Frontal cortex (tissue), 4 donors: ENCODE measurements around the gene TMEM87B. TPM values are rescaled to one million over a fixed set of nuclear protein-coding genes. Genes with fewer than 3 reads are reported as not detected.
"Not testable (repeated sequence)": the region's sequence is repeated elsewhere in the genome, so short reads cannot be mapped to it uniquely, and the experiment has no call there.

Experiments used
- DNase-seq, 2 donors: peaks; one replicate each; pipeline ENCODE4 v3.0.0; 2012; ENCODE audit warnings: low spot score in 2 of 2
- FAIRE-seq: peaks from 2 replicates; lab custom pipeline; 2012; peaks lifted over from hg19 to GRCh38; lab: Jason Lieb, UNC
- total RNA-seq: library from RNA; depleted of rRNA; stranded (reverse); fragments of >200 nt; gene quantifications from one replicate; pipeline ENCODE4 v1.2.3, GENCODE V29; 2014
- donor health status: control.
- donor health status: control.
- donor health status: control.

TMEM87B gene
- total RNA-seq, 1 donor from 2014 or later = 12.6 TPM

DNA sequence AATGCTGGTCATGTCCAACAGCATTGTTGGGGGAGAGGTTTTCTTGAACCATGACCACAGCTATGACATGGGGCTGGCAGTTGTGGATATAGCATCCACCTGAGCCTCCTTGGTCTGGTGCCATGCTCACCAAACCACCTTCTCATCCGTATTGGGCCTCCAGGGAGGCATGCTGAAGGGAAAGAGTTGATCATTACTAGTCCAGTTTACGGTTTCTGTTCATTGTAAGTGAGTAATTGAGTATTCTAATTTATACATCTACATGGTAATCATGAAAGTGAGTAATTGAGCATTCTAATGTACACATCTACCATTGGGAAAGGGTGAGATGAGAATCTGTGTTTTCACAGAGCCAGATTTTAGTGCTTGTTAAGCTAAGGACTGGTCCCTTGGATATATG, 6.8 kb downstream of the TMEM87B start:
- DNase-seq (no peak), FAIRE-seq (no peak)

DNA sequence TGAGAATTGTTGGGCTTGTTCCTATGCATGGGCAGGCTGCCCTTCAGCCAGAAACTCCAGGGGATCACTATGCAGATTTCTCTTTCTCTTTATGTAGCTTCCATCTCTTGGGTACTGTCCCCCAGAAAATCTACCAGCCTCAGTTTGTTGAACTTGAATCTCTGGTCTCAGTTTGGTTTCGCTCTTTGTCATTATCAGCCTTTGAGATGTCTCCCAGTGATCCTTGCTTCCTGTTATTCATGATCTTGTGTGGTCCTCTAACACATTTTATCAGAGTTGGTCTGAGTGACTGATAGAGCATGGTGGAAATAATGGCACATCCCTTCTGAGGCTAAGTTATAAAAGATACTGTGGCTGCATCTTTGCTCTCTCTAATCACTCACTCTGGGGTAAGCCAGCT, 7.8 kb downstream of the TMEM87B start:
- DNase-seq = no peak
- FAIRE-seq = no peak

DNA sequence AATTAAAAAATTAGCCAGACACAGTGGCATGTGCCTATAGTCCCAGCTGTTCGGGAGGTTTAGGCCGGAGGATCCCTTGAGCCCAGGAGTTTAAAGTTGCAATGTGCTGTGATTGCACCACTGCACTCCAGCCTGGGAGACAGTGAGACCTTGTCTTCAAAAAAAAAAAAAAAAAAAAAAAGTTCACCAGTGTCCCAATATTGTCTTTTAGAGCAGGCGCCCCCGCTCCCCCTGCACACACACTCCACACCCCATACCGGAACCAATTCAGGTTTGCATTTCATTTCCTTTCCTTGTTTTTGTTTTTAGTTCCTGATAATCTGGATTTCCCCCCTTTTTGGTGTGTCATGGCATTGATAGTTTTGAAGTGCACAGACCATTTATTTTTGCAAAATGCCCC, 10.4 kb downstream of the TMEM87B start:
- DNase-seq (no peak), FAIRE-seq (no peak)

DNA sequence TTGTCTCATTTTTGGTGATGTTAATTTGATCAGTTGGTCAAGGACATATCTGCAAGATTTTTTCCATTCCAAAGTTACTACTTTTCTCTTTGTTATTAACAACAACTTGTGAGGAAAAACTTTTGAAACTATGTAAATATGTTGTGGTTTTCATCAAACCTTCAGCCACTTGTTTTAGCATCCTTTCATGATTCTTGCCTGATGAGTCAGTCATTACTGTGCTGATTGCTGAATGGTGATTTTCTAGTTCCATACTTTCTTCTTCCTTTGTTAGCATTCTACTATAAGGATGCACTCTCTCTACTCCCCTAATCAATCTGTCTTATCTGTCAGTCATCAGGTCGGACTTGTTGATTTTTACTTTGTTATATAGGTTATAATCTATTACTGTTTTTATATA, 10.9 kb downstream of the TMEM87B start:
- FAIRE-seq (no peak), DNase-seq (no peak)

DNA sequence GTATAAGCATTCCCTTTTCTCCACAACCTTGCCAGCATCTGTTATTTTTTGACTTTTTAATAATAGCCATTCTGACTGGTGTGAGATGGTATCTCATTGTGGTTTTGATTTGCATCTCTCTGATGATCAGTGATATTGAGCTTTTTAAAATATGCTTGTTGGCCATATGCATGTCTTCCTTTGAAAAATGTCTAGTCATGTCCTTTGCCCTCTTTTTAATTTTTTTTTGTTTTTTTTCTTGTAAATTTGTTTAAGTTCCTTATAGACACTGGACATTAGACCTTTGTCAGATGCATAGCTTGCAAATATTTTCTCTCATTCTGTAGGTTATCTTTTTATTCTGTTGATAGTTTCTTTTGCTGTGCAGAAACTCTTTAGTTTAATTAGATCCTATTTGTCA, 14.7 kb downstream of the TMEM87B start:
- not testable (repeated sequence) for DNase-seq, FAIRE-seq

DNA sequence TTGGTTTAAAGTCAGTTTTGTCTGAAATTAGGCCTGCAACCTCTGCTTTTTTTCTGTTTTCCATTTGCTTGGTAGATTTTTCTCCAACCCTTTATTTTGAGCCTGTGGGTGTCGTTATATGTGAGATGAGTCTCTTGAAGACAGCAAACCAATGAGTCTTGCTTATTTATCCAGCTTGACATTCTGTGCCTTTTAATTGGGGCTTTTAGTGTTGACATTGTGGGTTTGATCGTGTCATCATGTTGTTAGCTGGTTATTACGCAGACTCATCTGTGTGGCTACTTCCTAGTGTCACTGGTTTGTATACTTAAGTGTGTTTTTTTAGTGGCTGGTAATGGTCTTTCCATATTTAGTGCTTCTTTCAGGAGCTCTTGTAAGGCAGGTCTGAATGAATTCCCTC, 18.8 kb downstream of the TMEM87B start:
- FAIRE-seq = no peak
- DNase-seq = no peak

DNA sequence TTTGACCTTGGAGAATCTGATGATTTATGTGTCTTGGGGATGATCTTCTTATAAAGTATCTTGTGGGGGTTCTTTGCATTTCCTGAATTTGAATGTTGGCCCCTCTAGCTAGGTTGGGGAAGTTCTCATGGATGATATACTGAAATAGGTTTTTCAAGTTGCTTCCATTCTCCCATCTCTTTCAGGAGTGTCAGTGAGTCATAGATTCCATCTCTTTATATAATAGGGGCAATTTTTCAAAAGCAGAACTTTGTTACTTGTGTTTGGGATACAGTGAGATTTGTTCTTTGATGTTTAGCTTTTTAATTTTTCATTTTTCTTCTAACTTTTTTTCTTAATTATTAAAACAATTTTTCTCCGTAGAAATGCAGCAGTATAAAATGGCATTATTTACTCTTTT, 19.4 kb downstream of the TMEM87B start:
- no peak for DNase-seq
- no peak for FAIRE-seq

DNA sequence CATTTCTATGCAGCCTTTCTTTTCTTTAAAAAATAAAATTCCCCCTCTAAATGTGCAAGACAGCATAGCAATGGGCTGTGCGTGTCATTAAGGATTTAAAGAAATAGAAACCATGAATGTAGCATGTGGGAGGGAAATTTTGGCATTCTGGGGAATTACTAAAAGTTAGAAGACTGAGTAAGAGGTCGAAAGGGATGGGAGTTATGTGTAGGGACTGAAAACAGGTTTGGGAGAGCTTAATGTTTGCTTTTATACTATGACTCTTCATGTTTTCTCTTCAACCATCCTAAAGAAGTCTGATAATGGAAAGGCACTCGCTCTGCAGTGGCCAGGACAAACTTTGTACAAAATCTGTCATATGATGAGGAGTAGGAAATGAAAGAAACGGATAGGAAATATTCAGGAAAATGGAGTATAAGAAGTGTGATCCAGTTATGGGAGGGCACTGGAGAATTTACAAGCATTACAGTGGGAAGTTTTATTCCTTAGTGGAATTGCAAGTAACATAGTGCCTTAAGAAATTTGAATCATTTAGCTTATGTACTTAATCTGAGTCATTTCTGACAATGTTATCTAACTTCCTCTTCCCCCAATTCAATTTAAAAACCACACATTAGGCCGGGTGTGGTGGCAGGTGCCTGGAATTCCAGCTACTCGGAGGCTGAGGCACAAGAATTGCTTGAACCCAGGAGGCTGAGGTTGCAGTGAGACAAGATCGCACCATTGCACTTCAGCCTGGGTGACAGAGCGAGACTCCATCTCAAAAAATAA, 20.6 kb downstream of the TMEM87B start:
- FAIRE-seq = no peak
- DNase-seq = no peak

DNA sequence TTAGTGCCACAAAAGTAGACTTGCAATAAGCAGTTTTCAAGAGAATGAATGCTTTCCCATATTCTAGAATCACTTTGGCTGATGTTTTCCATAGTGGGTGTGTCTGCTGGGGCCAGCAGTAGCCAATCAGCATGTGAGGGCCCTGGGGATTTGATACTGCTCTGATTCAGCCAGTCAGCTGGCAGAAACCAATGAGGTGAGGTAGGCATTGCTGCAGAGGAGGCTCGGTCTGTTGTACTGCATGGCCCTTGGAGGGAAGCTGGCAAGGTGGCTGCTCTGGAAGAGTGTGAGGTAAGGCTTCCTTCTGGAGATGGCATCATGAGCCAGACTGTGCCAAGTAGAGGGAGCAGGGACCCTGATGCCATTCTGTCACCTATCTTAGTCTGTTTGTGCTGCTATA, 22.7 kb downstream of the TMEM87B start:
- FAIRE-seq = no peak
- no peak for DNase-seq

DNA sequence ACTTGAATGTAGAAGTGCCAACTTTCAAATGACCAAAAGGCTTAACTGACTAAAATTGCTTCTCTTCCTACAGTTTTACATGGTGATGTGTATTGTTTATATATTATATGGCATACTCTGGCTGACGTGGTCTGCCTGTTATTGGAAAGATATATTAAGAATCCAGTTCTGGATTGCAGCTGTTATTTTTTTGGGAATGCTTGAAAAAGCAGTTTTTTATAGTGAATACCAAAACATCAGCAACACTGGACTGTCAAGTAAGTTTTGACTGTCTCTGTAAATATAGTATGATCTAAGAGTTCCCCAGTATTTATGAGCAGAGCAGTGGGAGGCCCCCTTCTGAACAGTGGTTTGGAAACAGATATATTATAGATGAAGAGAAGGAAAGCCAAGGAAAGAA, 26.2 kb downstream of the TMEM87B start:
- FAIRE-seq (no peak), DNase-seq (no peak)

DNA sequence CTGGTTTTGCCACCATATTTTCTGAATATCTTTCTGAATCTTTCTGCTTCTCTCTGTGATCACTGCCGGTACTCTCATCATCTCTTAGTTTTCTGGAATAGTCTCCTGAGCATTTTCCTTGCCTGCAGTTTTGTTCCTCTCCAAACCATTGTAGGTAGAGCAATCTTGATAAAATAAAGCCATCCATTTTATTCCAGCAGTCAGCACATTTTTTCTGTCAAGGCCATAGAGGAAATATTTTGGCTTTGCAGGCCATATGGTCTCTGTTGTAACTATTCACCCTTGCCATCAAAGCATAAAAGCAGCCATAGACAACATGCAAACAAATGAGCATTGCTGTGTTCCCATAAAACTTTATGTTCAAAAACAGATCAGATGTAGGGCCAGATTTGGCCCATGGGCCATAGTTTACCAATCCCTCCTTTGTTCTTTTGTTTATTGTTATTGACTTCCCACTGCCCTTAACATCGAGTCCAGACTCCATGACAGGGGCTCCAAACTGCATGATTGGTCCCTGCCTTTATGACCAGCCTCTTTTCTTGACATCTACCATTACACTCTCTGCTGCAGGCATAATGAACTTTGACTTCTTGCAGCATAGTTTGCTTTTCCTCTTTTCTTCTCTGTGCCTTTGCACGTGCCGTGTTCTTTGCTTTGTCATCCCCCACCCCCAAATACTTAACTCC, 29.8 kb downstream of the TMEM87B start:
- FAIRE-seq (no peak), DNase-seq (no peak)

DNA sequence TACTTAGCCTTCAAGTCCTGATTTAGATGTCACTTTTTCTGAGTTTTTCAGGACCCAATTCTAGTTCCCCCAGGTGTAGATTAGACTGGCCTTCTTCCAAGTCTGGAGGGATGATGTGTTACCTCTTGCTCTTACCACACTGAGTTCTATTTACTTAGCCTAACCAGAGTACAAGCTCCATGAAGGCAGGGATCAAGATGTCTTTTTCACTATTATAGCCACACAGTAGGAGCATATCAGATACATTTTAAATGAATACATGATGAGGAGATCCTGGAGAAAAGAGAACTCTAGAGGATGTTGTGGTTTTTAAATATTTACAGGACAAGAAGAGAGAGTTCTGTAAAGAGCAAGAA, 30.3 kb downstream of the TMEM87B start:
- FAIRE-seq = no peak
- DNase-seq = no peak

DNA sequence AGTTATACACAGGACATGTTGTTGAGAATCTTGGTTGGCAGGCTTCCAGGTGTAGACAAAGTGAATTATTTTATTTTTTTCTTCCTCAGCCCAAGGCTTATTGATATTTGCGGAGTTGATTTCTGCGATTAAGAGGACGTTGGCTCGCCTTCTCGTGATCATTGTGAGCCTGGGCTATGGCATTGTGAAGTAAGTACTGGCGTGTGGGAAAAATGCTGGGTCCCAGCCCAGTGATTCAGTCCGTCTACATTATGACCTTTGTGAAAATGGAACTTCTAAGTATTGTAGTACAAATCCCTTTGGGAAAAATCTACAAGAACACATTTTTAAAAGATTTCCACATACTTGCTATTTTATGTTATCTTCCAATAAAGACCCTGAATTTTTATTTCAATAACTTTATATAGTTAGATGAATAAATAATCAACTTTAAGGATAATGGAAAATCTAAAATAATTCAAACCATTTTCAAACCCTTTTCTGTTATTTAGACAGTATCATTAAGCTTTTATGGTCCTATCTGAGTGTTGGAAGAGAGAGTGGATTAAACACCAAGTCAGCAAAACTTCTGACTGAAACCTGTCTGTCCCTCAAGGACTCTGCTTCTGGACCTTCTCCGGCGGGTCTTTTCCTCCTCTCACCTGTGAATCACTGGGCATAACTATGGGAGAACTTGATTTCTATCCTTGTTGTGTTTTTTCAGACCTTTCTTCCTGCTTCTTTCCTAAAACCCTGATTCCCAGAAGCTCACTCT, 31.0 kb downstream of the TMEM87B start:
- FAIRE-seq (peak; percentile 19), DNase-seq (no peak)

DNA sequence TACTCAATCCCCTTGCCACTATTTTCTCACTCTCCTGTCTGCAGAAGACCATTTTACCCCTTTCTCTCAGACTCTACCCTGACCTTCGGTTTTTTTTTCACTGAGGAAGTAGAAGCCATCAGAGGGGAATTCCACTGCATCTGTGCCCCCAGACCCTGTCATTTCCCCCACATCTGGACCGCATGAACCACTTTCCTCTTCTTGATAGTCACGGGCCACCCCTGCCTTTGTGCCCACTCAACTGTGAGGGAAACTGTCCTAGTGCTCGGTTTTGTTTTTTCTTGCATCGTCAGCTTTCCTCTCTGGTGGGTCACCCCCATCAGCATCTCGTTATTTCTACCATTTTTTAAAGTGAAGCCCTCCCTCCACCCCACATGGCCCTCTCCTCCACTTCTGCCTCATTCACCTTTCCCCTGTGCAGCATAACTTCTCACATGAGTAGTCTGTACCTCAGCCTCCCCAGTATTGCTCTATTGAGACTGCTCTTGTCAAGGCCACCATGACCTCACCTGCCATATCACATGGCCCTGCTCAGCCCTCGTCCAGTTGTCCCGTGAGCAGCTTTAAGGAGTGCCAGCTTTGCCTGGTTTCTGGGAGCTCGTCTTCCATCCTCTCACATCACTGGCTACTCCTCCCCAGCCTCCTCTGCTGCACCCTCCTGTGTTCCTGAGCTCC, 32.4 kb downstream of the TMEM87B start:
- DNase-seq (no peak), FAIRE-seq (no peak)

DNA sequence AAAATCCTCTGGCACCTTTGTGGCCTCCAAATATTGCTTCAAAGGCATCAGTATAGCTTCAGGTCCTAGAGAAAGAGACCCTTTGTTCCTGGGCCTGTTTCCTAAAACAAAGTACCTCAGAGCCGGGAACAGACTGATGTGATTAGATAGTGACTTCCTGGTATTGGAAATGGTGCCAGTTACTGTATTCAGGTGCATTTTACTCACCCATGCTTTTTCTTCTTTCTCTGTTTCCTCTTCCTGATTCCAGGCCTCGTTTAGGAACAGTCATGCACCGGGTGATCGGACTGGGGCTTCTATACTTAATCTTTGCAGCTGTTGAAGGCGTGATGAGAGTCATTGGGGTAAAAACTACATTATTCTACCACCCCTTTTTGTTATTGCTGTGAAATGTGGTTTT, 34.3 kb downstream of the TMEM87B start:
- FAIRE-seq = no peak

DNA sequence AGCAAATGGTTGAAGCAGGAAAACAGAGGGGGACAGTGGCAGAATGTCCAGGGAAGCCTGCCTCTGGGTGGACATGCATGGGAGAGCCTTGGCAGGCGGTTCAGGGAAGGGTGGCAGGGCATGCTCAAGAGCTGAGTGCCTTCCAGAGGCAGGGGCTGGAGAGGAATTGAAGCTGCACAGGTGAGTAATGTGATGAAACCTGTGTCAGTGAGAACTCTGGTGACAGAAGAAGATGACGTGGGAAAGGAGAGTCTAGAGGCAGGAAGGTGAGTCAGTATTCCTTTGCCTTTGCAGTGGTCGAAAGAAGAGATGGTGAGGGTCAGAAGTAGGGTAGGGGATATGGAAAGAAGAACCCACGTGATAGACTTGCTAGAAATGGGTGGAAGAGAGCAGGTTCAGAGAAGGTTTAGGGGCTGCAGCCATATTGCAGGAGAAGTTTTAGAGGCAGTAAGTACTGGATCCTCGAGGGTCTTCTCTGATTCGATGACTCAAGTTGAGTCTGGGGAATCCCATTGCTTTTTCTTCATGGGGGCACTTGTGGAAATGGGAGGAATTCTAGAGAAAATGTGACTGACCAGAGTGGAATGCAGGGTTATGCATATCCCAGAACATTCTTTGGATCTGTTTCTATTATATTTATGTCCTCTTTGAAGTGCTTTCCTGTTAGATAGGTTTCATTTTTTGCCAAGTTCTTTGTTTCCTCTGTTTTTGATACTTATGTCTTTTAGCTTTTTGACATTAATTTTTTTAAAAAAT, 37.4 kb downstream of the TMEM87B start:
- no peak for DNase-seq
- no peak for FAIRE-seq

More for the DNA sequence above, 34.3 kb downstream of the TMEM87B start:
- no peak for DNase-seq

DNA sequence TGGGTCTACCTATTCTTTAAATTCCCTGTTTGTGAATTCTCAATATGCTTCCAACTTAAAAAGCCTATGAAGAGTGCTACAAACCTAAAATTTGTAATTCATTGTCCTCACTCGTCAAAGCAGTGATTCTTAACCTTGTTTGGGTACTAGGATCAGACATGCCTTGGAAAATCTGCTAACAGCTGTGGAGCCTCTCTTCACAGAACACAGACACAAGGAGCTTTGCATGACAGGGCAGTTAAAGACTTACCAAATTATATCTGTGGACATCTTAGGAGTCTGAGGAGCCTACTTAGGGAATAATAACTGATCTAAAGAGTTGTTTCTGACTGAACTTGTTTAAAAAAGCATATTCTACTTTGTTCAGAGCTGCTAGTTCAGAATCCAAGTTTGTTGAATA, 38.1 kb downstream of the TMEM87B start:
- DNase-seq (no peak), FAIRE-seq (no peak)

DNA sequence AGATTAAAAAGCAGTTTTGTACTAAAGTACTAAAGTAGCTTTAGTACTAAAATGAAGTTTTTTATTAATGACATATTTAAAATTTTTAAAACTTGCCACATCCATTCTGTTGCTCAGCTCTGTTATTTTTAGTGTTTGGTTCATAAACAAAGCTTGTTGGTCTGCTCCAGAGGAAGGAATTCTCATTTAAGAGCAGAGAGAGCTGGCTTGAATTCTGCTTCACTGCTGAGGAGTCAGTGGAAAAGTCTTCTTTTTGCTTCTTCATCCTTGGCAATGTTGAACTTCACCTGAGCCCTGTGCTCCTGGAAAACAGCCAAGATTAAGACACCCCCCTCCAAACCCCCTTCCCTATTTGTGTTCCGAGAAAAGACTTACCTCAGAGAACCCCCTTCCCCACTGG, 40.6 kb downstream of the TMEM87B start:
- FAIRE-seq (no peak), DNase-seq (no peak)

DNA sequence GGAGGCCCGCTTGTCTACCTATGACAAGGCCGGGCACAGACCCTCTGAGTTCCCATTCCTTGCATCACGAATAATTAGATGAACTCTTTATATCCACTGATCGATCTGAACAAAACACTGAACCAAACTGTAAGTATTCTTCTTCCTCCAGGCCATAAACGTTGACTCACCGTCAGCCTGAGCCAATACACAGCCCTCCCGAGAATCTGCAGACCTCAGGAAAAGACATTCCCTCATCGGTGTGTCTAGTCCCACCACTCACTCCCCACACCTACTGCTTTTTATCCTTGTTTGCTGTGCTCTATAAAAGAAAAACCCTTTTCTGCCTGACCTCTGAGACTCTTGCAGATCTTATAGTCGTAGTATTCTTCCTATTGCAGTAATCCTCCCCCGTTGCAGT, 41.0 kb downstream of the TMEM87B start:
- FAIRE-seq = no peak
- no peak for DNase-seq
